Activated T-helper 9 cell treated with anti-CD3 and anti-CD28 coated beads, Interleukin-2, amount 50 U/mL, for 16 hours (primary cell): ENCODE measurements around the gene TTC33.
A peak's percentile ranks its signal among the peaks of the same experiment; 100 is the strongest.
"Not testable (repeated sequence)": the region's sequence is repeated elsewhere in the genome, so short reads cannot be mapped to it uniquely, and the experiment has no call there.

Experiments
- DNase-seq: peaks from one replicate; pipeline ENCODE4 v3.0.0-alpha.2; 2020; ENCODE audit warnings: low read depth

The TTC33 gene

GRCh38 chr5:40679148-40679912 is 76.4 kb downstream of the TTC33 start:
- peak; percentile 93 for DNase-seq

DNA sequence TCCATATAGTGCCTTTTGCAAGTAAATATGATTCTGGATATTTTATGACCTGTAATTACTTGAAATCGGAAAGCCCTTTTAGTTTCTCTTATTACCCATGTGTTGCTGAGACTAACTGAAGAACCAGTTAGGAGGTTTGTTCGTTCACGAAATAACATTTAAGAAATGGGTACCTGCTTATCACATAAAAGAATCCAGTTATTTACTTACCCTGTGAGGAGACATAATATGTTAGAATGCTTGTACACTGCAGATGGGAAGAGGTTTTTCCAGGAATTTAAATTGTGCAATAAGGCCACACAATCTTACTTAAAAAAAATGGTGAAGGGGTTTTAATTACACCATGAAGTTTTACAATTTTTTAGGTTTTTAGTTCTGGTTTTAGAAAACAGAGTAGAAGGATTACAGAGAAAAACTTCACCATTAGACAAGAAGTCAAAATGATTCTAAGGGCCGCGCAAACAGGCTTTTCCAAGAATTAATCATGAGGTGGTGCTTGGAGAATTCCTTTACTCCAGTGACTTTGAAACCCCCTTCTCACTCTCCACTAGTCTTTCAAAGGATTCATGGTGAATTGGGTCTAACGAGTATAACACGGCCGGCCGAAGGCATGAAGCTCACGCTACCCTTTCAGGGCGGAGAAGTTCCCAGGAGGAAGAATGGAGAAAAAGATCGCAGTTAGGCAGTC is 77.2 kb downstream of the TTC33 start:
- DNase-seq = no peak

GRCh38 chr5:40678026-40678425 is 77.7 kb downstream of the TTC33 start:
- no peak for DNase-seq

DNA sequence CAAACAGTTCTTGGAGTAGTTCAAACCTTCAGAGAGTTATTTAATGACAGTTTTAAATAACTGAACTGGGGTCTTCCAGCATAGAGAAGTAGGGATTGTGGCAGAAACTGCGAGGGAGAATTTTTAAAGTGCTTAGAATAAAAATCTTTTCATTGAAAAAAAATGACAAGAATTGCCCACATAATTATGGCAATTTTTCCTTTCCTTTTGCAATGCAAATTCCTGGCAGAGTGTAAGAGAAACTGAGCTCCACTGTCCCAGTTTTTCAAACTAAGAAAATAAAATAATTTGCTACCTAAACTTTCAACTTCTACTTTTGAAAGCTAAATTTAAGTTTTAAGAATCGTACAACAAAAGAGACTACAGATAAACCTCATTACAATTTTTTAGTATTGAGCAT is 78.3 kb downstream of the TTC33 start:
- no peak for DNase-seq

DNA sequence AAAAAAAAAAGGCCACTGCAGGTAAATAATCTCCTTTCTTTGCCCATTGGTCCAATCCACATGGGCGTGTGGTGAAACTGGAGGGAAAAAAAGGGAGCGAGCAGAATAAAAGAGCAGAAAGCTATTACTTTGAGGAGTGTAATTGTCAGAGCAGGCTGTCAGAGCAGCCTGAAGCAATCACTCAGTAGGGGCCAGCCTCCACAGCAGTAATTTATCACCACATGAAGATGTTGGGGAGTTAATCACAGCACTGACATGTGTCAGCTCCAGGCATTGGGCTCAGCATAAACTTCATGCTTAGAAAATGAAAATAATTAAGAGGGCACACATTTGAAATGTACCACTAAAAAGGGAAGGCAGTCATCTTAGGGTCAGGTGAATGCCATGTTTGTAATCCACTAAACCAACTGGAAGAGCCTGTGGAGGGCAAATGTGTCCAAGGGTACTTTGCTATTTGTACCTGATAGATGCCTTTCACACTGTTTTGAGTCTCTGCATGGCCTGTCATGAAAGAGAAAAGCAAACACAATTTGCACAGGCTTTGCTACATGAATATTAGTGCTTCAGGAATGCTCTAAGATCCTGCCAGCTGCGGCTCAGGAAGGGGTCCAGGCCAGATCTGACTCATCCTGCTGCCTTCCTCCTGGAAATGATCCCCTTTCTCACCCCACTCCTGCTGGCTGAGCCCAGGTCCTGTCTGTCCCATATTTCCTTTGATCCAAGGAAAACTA is 79.0 kb downstream of the TTC33 start:
- DNase-seq = no peak

DNA sequence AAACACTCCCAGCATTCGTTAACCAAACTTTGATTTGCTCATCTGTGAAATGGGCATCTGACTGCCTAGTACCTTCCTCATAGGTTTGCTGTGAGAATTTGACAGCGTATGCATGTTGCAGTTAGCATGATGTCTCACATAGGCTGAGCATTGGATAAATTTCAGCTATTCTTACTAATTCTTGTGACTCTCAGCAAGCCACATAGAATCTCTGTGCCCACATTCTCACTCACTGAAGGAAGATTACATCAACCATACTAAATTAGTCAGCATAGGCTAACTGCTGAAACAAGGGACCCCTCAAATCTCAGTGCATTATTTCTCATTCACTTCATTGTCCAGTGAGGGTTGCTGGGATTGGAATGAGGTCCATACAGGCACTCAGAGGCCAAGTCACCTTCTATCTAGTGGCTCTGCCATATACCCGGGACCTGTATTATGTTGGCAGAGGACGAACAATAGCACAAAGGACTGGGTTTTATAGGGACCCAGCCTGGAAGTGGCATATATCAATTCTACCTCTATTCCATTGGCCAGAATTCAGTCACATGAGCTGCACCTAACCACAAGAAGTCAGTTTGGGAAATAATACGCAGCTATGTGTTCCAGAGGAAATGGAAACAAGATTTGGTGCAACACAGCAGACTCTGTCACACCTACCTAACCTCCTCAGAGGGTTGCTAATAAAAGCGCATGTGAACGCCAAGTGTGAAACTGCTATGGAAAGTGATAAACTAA is 80.2 kb downstream of the TTC33 start:
- no peak for DNase-seq

- no peak for DNase-seq
Observed at GRCh38 chr5:40674661-40675235, 81.0 kb downstream of the TTC33 start.

DNA sequence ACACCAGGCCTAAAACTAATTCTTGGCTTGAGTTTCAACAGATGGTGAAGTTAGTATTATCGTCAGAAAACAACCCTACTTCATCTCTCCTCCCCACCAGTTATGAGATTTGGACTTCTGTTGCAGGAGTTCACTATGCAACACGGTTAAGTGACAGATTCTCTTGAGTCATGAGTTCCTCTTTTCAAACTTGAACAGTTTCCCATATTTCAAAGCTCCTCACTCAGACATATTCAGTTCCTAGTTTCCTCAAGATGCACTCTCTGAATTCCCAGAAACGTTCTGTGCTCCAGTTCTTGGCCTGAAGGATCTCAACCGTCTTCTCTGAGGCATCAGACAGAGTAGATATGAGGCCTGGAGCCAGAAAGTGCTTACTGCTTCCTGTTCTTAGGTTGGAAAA is 83.3 kb downstream of the TTC33 start:
- no peak for DNase-seq

DNA sequence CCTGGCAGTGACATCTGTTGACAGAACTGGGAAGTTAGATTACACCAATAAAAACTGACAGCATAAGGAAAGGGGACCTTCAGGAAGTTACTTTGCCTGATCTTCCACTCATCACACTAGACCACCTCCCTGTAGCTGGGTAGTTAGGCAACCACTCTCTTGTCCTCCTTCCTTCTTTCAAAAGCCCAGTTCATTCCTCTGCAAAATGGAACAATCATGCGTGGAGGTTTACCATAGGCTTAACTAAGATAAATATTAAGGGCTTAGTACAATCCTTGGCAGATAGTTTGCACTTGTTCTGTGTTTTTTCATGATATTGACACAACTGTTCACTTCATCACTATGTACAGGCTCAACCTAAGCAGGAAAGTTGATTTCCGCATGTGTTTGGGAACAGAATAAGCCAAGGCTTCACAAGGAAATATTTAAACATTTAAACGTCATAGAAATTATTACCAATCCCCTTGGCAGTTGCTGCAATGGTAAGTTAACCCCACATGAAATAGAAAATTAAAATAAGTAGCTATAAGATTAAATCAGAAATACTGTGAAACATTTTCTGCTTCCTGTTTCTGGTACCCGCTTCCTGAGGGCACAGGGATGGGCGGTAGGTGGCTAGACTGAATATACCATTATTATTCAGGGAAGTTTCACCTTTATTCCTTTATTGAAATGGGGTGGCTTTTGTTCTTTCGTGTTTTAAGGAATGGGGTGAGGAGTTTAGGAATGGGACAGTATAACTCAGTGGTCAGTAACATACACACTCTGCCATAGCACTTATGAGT is 86.0 kb downstream of the TTC33 start:
- no peak for DNase-seq

DNA sequence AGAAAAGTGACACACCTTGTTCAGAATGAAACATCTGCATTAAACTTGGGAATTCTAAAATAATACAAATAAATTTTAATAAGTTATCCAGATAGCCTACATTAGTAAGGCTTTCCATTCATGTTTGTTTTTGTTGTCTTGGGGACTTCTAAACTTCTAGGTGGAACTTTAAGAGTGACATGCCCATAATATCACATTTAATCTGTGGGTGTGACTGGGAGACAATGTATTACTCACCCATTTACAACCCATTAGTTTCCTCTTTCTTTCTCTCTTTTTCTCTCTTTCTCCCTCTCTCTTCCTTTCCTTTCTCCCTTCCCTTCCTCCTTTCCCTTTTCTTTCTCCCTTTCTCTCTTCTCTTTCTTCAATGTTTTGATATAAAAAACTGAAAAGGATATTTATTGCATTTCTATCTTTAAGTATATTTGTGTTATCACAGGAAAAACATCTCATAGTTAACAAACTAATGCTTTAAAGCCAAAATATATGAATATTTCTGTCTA is 88.5 kb downstream of the TTC33 start:
- no peak for DNase-seq

- no peak for DNase-seq
Observed at GRCh38 chr5:40666657-40667056, 89.1 kb downstream of the TTC33 start.

DNA sequence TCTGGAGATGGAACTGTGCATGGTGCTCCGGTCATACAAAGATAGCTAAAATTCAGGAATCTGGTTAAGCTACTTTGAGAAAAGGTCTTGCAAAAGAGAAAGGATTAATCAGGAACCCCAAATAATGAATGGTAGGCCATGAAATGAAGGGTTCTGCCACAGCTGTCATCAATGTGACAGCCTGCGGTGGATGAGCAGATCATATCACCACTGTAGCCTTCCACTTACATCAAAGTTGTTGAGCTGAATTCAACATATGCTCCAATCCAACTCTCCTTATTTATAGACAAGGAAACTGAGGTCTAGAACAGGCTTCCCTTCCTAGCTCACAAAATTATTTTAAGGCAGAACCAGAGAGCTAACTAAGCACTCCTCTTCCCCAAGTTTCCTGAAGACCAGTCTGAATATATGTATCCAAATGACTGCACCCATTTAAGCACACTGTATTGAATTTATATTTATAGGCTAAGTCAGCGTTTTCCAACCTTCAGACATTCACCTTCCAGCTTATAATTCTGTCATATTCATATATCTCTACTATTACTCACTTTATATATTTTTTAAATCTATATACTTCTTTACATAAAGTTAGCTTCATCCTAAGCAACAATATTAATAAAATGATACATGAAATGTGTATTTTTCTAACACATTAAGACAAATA is 90.0 kb downstream of the TTC33 start:
- no peak for DNase-seq

DNA sequence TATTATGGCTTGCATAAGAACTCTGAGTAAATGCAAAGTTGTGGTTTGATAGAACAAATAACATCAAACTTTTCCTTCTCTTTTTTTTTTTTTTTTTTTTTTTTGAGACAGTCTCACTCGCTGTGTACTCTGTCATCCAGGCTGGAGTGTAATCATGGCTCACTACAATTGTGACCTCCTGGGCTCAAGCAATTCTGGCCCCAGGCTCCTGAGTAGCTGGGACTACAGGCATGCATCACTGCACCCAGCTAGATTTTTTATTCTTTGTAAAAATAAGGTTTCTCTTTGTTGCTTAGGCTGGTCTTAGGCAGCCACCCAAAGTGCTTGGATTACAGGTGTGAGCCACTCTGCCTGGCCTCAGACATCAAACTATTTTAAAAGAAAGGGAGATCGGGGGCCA is 95.0 kb downstream of the TTC33 start:
- DNase-seq = no peak

DNA sequence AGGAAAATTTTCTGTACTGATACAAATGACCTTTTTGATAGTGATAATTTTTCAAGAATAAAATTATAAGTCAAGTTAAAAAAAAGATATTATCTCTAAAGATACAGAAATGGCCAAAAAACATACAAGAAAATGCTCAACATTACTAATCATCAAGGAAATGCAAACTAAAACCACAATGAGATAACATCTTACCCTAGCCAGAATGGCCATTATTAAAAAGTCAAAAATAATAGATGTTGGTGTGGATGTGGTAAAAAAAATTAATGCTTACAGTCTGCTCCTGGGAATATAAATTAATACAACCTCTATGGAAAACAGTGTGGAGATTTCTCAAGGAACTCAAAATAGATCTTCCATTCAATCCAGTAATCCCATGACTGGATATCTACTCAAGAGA is 99.0 kb downstream of the TTC33 start:
- no peak for DNase-seq

DNA sequence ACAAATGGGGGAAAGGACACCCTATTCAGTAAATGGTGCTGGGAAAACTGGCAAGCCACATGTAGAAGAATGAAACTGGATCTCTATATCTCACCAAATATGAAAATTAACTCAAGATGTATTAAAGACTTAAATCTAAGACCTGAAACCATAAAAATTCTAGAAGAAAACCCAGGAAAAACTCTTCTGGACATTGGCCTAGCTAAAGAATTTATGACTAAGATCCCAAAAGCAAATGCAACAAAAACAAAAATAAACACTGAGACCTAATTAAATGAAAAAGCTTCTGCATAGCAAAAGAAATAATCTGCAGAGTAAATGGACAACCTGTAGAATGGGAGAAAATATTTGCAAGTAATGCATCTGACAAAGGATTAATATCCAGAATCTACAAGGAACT is 99.7 kb downstream of the TTC33 start:
- DNase-seq = not testable (repeated sequence)

- DNase-seq = no peak
Observed at GRCh38 chr5:40655138-40655537, 100.6 kb downstream of the TTC33 start.

GRCh38 chr5:40654377-40654991 is 101.3 kb downstream of the TTC33 start:
- DNase-seq = no peak

GRCh38 chr5:40653221-40654022 is 102.3 kb downstream of the TTC33 start:
- no peak for DNase-seq
